Ishikawa (cell line): Measurements from ENCODE around the gene NHLH1.

ENCODE experiments used
- CEBPB ChIP-seq: IDR thresholded peaks from 2 replicates; pipeline ENCODE4 v1.6.1; 2012
- EP300 ChIP-seq: IDR thresholded peaks from 2 replicates; pipeline ENCODE4 v1.6.1; 2012; ENCODE audit warnings: borderline replicate concordance
- FOXM1 ChIP-seq: IDR thresholded peaks from 2 replicates; pipeline ENCODE4 v1.6.1; 2012; ENCODE audit warnings: low read depth, borderline replicate concordance
- RAD21 ChIP-seq: IDR thresholded peaks from 2 replicates; pipeline ENCODE4 v1.6.1; 2012; ENCODE audit warnings: low read depth

- no peak for TF ChIP-seq RAD21
- no peak for TF ChIP-seq CEBPB
- no peak for TF ChIP-seq FOXM1
- no peak for TF ChIP-seq EP300
These were observed 36.4 kb downstream of the NHLH1 start for GRCh38 chr1:160403244-160403643.
